ENCODE results near the gene ANKRD12. TPM values are rescaled to one million over a fixed set of nuclear protein-coding genes. Genes with fewer than 3 reads are reported as not detected.

ANKRD12 gene
- polyA plus RNA-seq, 1 donor, result 33.8 TPM

- DNase-seq, result no peak
Measured at GRCh38 chr18:9184998-9185613, 48.5 kb downstream of the ANKRD12 start.

- no peak for DNase-seq
Measured at GRCh38 chr18:9188359-9189231, 52.0 kb downstream of the ANKRD12 start.

DNA sequence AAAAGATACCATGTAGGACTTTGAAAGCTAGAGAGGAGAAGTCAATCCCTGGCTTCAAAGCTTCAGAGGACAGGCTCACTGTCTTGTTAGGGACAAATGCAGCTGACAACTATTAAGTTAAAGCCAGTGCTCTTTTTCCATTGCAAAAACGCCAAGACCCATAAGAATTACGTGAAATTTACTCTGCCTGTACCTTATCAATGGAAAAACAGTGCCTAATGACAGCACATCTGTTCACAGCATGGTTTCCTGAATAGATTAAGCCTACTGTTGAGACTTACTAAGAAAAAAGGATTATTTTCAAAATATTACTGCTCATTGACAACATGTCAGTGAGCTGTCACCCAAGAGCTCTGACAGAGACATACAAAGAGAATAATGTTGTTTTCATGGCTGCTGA is 52.9 kb downstream of the ANKRD12 start:
- no peak for DNase-seq

DNA sequence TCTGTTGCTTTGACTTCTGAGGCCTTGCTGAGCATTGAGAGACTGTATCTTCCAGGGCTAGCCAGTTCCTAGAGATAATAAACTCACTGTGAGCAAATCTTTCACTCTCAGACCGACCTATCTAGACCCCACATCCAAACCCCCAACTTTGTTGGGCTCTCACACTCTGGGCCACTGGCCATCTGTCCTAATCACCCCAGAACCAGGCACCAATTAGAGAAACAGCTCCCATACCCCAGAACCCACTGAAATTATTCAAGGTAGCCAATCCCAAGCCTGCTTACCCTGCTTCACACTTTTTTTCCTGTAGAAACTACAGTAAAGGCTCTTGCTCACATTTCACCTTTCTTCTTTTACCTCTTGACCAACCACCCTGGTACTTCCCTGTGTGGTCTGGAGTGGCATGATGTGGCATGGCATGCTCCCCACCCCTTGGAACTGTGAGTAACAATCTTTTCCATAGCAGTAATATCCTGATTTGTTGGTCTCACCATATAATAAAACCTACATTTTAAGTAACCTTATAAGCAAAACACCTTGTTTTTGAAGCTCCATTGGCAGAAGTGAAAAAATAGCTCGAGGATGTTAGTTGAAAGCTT is 55.2 kb downstream of the ANKRD12 start:
- no peak for DNase-seq

GRCh38 chr18:9193031-9193430 is 56.5 kb downstream of the ANKRD12 start:
- DNase-seq, result no peak

DNA sequence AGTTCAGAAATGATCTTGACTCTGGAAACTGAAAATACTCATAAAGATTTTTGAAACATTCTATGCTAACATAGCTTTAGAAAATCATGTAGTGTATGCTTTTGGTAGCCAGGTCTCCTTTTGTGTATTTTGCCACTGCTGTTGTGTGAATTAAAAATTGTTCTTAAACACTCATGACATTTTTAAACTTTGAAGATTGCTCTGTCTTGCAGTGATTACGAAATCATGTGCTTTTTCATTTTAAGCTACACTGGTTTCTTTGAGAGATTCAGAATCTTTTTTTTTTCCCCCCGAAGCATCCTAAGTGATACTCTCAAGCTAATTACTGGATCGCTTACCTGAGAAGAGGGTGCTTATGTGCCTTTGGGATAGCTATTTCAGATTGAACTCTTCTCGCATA is 60.0 kb downstream of the ANKRD12 start:
- DNase-seq, result no peak

DNA sequence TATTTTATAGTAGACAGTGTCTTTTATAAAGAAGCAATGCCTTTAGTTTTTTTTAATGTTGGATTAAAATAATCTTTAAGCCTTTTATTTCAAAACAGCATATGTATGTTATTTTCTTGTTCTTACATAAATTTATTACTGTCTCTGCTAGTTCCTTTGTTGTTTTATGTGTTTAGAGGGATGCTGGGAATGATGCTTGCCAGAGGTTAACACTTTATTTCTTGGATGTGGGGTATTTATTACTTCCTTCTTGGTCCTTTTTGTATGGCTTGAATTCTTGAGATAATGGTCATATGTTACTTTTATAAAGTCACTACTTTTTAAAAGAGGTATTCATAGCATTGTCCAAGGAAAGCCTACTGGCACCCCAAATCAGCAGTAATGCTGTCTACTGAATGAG is 63.1 kb downstream of the ANKRD12 start:
- DNase-seq, result peak; percentile 18

GRCh38 chr18:9201224-9201623 is 64.6 kb downstream of the ANKRD12 start:
- DNase-seq, result no peak

DNA sequence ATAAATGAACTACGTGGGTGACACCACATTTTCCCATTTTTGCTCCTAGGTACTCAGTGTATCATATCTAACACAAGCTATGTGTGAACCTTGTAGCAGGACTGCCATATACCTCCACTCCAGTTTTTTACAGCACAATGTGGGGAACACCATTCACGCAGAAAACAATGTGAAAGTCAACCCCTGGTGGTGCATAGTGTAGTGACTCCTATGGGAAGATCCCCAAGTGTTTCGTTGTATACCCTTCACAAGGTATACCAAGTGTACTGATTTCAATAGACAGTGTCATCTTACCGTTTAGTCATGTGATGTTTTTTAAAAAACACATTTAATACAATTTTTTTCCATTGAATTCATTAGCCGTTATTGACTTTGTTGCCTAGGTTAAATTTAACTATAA is 68.1 kb downstream of the ANKRD12 start:
- no peak for DNase-seq

GRCh38 chr18:9206421-9206820 is 69.8 kb downstream of the ANKRD12 start:
- no peak for DNase-seq

GRCh38 chr18:9209279-9209678 is 72.7 kb downstream of the ANKRD12 start:
- no peak for DNase-seq

- DNase-seq, result no peak
Measured at GRCh38 chr18:9210966-9211365, 74.4 kb downstream of the ANKRD12 start.

DNA sequence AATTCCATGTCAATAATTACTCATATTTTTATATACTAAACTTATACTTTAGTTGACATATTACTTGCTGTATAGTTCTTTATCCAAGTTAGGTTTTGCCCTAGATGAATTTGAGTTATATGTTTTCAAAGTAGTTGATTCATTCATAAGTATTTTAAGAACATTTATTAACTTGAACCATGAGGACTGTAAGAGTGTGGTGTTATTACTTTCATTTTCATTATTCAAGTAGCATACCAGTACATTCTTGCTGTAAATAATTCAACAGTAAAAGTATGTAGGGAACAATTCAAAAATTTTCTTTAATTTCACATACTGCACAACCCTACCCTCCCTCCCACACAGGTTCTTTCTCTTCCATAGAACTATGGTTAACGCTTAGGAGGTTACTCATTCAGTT is 75.4 kb downstream of the ANKRD12 start:
- DNase-seq, result no peak

GRCh38 chr18:9215221-9215933 is 78.8 kb downstream of the ANKRD12 start:
- no peak for DNase-seq

DNA sequence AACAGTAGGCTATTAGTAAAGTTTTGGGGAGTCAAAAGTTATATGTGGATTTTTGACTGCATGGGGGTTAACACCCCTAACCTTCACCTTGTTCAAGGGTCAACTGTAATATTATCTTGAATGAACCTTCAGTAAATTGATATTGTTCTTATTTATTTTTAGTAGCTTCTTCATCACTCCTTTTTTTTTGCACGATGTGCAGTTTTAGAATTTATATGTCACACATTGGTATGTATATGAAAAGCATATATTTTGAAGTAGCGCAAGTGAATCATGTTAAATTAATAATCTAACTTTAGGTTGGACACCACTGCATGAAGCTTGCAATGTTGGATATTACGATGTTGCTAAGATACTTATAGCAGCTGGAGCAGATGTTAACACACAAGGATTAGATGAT is 79.9 kb downstream of the ANKRD12 start:
- DNase-seq, result no peak

DNA sequence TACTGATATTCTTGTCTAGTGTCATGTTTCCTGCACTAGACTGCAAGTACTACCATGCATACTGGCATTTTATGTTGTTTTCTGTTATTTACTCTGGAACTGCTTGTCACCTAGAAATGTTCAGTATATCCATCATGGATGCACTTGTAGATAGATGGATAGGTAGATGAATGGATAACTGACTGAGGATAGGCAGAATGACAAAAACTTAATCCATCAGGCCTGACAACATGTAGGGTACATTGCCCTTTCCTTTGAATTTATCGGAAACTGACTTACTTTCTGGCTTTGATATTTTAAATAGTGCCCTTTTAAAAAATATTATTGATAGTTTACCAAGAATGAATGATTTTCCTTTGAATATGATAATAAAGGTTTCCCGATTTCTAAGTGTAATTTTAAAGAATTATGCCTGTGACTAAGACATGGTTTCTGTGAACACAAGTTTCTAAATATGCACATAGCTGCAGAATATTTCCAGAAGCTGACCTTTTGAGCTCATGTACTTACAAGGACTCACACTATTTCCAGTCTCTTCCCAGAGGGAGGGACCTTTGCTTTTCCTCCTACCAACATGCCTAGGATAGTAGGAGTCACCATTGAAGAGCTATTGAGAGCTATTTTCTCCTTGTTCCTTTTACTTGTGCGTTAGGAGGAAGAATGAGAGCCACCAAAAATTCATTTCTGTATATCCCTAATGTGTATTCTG is 81.3 kb downstream of the ANKRD12 start:
- DNase-seq, result no peak

DNA sequence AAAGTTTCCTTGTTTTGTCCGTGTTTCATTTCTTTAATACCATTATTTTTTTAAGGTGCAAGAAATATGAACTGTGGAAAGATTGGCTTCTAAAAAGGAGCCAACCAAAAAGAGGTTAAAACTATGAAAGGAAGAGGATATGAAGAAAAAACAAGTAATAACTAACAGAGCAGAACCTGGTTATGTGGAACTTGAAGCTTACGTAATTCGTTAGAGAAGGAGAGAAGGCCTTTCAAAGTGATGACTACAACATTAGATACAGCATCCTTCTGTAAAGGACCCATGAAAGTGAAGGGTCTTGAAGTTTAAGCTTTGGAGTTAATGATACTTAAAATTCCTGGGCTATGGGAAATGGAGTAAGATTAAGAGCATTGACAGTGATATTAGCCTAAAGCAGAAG is 84.5 kb downstream of the ANKRD12 start:
- peak; percentile 2 for DNase-seq

DNA sequence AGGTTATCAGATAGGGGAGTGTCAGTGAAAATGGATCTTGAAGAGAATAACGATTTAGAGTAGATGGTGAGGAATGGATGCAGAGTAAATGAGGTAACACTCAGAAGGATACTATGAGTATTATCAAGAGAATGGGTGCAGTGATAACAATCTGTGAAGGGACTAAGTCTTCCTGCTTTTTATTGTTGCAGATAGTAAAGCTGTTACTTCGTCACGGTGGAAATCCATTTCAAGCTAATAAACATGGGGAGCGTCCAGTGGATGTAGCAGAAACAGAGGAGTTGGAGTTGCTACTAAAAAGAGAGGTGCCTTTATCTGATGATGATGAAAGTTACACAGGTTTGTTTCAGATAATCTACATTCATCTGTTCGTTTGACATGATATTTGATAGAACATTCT is 85.1 kb downstream of the ANKRD12 start:
- no peak for DNase-seq

GRCh38 chr18:9223356-9223755 is 86.8 kb downstream of the ANKRD12 start:
- DNase-seq, result no peak

DNA sequence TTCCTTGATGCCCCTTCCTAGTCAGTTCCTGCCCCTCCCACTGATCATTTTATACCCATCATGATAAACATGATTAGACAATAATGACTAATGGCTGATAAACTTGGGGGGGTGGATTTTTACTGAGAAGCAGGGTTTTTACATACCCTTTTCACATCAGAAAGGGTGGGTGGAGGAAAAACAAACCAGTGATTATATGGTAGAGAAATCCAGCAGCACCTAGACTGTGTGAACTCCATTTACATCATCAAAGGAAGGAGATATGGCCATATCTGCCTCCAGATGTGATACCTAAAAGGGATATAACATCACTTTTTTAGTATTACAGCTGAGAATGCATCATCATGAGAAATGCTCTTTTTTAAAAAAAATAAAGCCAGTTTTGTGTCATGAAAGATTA is 89.9 kb downstream of the ANKRD12 start:
- no peak for DNase-seq

- DNase-seq, result no peak
Measured at GRCh38 chr18:9231852-9232486, 95.4 kb downstream of the ANKRD12 start.

- DNase-seq, result no peak
Measured at GRCh38 chr18:9232977-9233376, 96.4 kb downstream of the ANKRD12 start.
